ENCODE data around the gene CCSER1.

DNA sequence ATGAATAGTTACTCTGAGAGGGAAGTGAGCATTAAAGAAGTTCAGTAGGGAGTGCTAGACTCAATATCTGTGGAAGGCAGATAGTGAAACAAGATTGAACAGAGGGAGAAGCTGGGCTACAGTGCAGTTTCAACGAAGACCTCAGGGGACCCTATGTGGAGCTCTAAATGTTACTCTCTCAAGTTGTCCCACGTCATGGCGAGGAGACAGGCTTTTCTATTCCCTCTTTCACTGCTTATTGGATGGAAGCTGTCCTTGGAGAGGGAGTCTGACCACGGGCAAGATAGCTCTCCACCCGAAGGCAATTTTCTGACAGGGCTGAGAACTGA is 42.3 kb upstream of the CCSER1 start:
- TF ChIP-seq CTCF (IDR thresholded peaks at IDR 0.05; ENCODE audit: low read depth, low read length, poor library complexity, severe bottlenecking) (no peak), EZH2phosphoT487 (IDR thresholded peaks at IDR 0.05; ENCODE audit: borderline replicate concordance, low read length) (no peak)
